ENCODE results near the gene POGLUT3. TPM values are rescaled to one million over a fixed set of nuclear protein-coding genes. Genes with fewer than 3 reads are reported as not detected.

POGLUT3 gene
- total RNA-seq, 6 experiments from 2014 or later = 24.1 to 50.4 (median 43.3) TPM

- Mint-ChIP-seq H3K9me3 (no peaks in the 10 kb centered on the region), H3K36me3 (ENCODE audit: low read depth) (peaks cover 7% of the 10 kb centered on the region; the same call in 1 of the 2 replicates), H3K4me3 (no peak overlapping the region), H3K4me1 (ENCODE audit: low read depth) (peaks cover 23% of the 10 kb centered on the region), H3K27ac (no peak overlapping the region), H3K27me3 (ENCODE audit: insufficient read depth) (peaks cover 5% of the 10 kb centered on the region)
- no peak for TF ChIP-seq CTCF (IDR thresholded peaks at IDR 0.05)
- no peak for DNase-seq
These were observed 17.9 kb upstream of the POGLUT3 start for GRCh38 chr11:108516125-108516524.

GRCh38 chr11:108512708-108513107 is 14.5 kb upstream of the POGLUT3 start:
- no peak for TF ChIP-seq CTCF (IDR thresholded peaks at IDR 0.05)
- Mint-ChIP-seq H3K9me3 (no peaks in the 10 kb centered on the region), H3K36me3 (ENCODE audit: low read depth) (peaks cover 7% of the 10 kb centered on the region; the same call in 1 of the 2 replicates), H3K4me1 (ENCODE audit: low read depth) (peaks cover 33% of the 10 kb centered on the region), H3K27ac (peak overlapping the region; percentile 76; the same call in 1 of the 2 replicates), H3K4me3 (no peak overlapping the region), H3K27me3 (ENCODE audit: insufficient read depth) (peaks cover 8% of the 10 kb centered on the region)
- no peak for DNase-seq

- peaks cover 7% of the 10 kb centered on the region; the same call in 1 of the 2 replicates for H3K36me3 Mint-ChIP-seq (ENCODE audit: low read depth)
- H3K27ac Mint-ChIP-seq = peak overlapping the region; percentile 76
- H3K4me1 Mint-ChIP-seq (ENCODE audit: low read depth) = peaks cover 33% of the 10 kb centered on the region
- H3K4me3 Mint-ChIP-seq = peak overlapping the region; percentile 16; the same call in 1 of the 2 replicates
- peaks cover 3% of the 10 kb centered on the region for H3K27me3 Mint-ChIP-seq (ENCODE audit: insufficient read depth)
- no peak for TF ChIP-seq CTCF (IDR thresholded peaks at IDR 0.05)
- H3K9me3 Mint-ChIP-seq = no peaks in the 10 kb centered on the region
- DNase-seq = peak; percentile 71
These were observed 13.8 kb upstream of the POGLUT3 start for GRCh38 chr11:108511851-108512474.

- peaks cover 33% of the 10 kb centered on the region for H3K4me1 Mint-ChIP-seq (ENCODE audit: low read depth)
- H3K9me3 Mint-ChIP-seq = no peaks in the 10 kb centered on the region
- DNase-seq = no peak
- H3K27me3 Mint-ChIP-seq (ENCODE audit: insufficient read depth) = peaks cover 3% of the 10 kb centered on the region; the same call in 1 of the 2 replicates
- no peak overlapping the region for H3K27ac Mint-ChIP-seq
- peaks cover 3% of the 10 kb centered on the region; the same call in 1 of the 2 replicates for H3K36me3 Mint-ChIP-seq (ENCODE audit: low read depth)
- no peak overlapping the region for H3K4me3 Mint-ChIP-seq
- TF ChIP-seq CTCF (IDR thresholded peaks at IDR 0.05) = no peak
These were observed 10.7 kb upstream of the POGLUT3 start for GRCh38 chr11:108508653-108509593.

GRCh38 chr11:108501396-108501795 is 3.2 kb upstream of the POGLUT3 start:
- peak overlapping the region; percentile 67 for H3K27ac Mint-ChIP-seq
- peak overlapping the region; percentile 61 for H3K4me3 Mint-ChIP-seq
- peak; percentile 38 for DNase-seq
- H3K36me3 Mint-ChIP-seq (ENCODE audit: low read depth) = no peaks in the 10 kb centered on the region
- no peak for TF ChIP-seq CTCF (IDR thresholded peaks at IDR 0.05)
- H3K9me3 Mint-ChIP-seq = no peaks in the 10 kb centered on the region
- H3K4me1 Mint-ChIP-seq (ENCODE audit: low read depth) = peaks cover 40% of the 10 kb centered on the region
- peaks cover 2% of the 10 kb centered on the region for H3K27me3 Mint-ChIP-seq (ENCODE audit: insufficient read depth)

All from HFFc6 (cell line).